ENCODE results near the gene ZFYVE9. TPM values are rescaled to one million over a fixed set of nuclear protein-coding genes. Genes with fewer than 3 reads are reported as not detected.

Gene ZFYVE9
- total and polyA plus RNA-seq, 2 of the 13 experiments (the other 11 are each of a cell fraction or from before 2014, with no cell fraction given): 9.2 to 19.8 TPM

DNA sequence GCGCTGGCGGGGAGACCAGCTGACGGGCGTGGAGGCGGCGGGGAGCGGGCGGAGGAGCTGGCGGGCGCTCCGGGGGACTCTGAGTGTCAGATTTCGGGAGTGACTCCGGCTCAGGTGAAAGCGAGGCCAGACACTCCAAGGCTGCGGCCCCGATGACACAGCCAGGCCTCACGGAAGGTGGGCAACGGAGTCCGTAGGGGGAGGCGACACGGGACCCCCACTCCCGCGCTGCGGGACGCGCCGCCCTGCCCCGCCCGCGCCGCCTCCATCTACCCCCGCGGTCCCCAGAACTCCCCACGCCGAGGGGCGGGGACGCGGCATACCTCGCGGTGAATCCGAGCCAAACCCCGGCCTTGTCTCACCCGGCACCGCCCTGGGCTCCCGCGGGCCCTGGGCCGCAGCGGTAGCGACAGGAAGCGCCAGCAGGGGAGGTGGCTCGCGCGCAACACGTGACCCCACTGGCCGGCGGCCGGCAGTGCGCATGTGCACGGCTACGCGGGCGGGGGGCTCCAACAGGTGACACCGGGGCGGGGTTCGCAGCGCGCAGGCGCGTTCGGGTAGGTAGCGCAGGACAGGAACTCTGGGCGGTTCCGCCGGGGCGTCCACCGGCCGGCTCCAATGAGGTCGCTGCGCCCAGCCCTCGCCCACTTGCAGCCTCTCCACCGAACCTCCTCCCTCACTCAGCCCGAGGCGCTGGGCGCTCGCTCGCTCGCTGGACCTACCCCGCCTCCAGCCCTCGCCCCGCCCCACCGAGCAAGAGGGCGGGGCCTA, 224.0 kb downstream of the ZFYVE9 start, which contains the start of gene CC2D1B (continued):
- peak; percentile 94 for TF ChIP-seq YEATS4 (CRISPR knock-in tag; IDR thresholded peaks at IDR 0.05; ENCODE audit: borderline replicate concordance)
- TF ChIP-seq ZNF230 (CRISPR knock-in tag; IDR thresholded peaks at IDR 0.05): peak; percentile 45; the same call in 1 of the 2 replicates
- TF ChIP-seq RFXAP (CRISPR knock-in tag; IDR thresholded peaks at IDR 0.05; ENCODE audit: borderline replicate concordance): peak; percentile 73
- no peak for TF ChIP-seq SSRP1 (CRISPR knock-in tag; IDR thresholded peaks at IDR 0.05)
- TF ChIP-seq MAZ (IDR thresholded peaks at IDR 0.05; ENCODE audit: borderline replicate concordance, low read depth, low read length): peak; percentile 91; the same call in 1 of the 2 replicates
- TF ChIP-seq MAZ (CRISPR knock-in tag; IDR thresholded peaks at IDR 0.05; ENCODE audit: low read depth): peak; percentile 79
- TF ChIP-seq, protein P1, sequence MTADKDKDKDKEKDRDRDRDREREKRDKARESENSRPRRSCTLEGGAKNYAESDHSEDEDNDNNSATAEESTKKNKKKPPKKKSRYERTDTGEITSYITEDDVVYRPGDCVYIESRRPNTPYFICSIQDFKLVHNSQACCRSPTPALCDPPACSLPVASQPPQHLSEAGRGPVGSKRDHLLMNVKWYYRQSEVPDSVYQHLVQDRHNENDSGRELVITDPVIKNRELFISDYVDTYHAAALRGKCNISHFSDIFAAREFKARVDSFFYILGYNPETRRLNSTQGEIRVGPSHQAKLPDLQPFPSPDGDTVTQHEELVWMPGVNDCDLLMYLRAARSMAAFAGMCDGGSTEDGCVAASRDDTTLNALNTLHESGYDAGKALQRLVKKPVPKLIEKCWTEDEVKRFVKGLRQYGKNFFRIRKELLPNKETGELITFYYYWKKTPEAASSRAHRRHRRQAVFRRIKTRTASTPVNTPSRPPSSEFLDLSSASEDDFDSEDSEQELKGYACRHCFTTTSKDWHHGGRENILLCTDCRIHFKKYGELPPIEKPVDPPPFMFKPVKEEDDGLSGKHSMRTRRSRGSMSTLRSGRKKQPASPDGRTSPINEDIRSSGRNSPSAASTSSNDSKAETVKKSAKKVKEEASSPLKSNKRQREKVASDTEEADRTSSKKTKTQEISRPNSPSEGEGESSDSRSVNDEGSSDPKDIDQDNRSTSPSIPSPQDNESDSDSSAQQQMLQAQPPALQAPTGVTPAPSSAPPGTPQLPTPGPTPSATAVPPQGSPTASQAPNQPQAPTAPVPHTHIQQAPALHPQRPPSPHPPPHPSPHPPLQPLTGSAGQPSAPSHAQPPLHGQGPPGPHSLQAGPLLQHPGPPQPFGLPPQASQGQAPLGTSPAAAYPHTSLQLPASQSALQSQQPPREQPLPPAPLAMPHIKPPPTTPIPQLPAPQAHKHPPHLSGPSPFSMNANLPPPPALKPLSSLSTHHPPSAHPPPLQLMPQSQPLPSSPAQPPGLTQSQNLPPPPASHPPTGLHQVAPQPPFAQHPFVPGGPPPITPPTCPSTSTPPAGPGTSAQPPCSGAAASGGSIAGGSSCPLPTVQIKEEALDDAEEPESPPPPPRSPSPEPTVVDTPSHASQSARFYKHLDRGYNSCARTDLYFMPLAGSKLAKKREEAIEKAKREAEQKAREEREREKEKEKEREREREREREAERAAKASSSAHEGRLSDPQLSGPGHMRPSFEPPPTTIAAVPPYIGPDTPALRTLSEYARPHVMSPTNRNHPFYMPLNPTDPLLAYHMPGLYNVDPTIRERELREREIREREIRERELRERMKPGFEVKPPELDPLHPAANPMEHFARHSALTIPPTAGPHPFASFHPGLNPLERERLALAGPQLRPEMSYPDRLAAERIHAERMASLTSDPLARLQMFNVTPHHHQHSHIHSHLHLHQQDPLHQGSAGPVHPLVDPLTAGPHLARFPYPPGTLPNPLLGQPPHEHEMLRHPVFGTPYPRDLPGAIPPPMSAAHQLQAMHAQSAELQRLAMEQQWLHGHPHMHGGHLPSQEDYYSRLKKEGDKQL (CRISPR knock-in tag; IDR thresholded peaks at IDR 0.05; ENCODE audit: low read depth): no peak
- TF ChIP-seq, protein P2, sequence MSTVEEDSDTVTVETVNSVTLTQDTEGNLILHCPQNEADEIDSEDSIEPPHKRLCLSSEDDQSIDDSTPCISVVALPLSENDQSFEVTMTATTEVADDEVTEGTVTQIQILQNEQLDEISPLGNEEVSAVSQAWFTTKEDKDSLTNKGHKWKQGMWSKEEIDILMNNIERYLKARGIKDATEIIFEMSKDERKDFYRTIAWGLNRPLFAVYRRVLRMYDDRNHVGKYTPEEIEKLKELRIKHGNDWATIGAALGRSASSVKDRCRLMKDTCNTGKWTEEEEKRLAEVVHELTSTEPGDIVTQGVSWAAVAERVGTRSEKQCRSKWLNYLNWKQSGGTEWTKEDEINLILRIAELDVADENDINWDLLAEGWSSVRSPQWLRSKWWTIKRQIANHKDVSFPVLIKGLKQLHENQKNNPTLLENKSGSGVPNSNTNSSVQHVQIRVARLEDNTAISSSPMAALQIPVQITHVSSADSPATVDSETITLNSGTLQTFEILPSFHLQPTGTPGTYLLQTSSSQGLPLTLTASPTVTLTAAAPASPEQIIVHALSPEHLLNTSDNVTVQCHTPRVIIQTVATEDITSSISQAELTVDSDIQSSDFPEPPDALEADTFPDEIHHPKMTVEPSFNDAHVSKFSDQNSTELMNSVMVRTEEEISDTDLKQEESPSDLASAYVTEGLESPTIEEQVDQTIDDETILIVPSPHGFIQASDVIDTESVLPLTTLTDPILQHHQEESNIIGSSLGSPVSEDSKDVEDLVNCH (CRISPR knock-in tag; IDR thresholded peaks at IDR 0.05): no peak
- TF ChIP-seq ELF1 (CRISPR knock-in tag; IDR thresholded peaks at IDR 0.05): peak; percentile 66
- no peak for TF ChIP-seq ZFP36L2 (CRISPR knock-in tag; IDR thresholded peaks at IDR 0.05)
- peak; percentile 59 for TF ChIP-seq GATA4 (IDR thresholded peaks at IDR 0.05; ENCODE audit: borderline replicate concordance, low read depth)
- no peak for TF ChIP-seq SKI (IDR thresholded peaks at IDR 0.05; ENCODE audit: partially characterized antibody)
- peak; percentile 8; the same call in 1 of the 2 replicates for TF ChIP-seq RFX5 (IDR thresholded peaks at IDR 0.05; ENCODE audit: low read depth, low read length)
- TF ChIP-seq ZNF205 (CRISPR knock-in tag; IDR thresholded peaks at IDR 0.05): peak; percentile 52; the same call in 1 of the 2 replicates
- TF ChIP-seq, protein P3, sequence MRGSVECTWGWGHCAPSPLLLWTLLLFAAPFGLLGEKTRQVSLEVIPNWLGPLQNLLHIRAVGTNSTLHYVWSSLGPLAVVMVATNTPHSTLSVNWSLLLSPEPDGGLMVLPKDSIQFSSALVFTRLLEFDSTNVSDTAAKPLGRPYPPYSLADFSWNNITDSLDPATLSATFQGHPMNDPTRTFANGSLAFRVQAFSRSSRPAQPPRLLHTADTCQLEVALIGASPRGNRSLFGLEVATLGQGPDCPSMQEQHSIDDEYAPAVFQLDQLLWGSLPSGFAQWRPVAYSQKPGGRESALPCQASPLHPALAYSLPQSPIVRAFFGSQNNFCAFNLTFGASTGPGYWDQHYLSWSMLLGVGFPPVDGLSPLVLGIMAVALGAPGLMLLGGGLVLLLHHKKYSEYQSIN (CRISPR knock-in tag; IDR thresholded peaks at IDR 0.05; ENCODE audit: borderline replicate concordance): no peak
- TF ChIP-seq IRF2 (CRISPR knock-in tag; IDR thresholded peaks at IDR 0.05): 0 out of 2 replicates have a peak, but pooled peaks have one; percentile 44
- TF ChIP-seq ZNF790 (CRISPR knock-in tag; IDR thresholded peaks at IDR 0.05; ENCODE audit: borderline replicate concordance): peak; percentile 56; the same call in 1 of the 2 replicates
- TF ChIP-seq ZNF878 (CRISPR knock-in tag; IDR thresholded peaks at IDR 0.05): no peak
- TF ChIP-seq PHB2 (IDR thresholded peaks at IDR 0.05; ENCODE audit: partially characterized antibody): no peak
- no peak; the same call in 1 of the 2 replicates for TF ChIP-seq EEA1 (CRISPR knock-in tag; IDR thresholded peaks at IDR 0.05; ENCODE audit: borderline replicate concordance)

Data from HepG2 (cell line).